Globus pallidus (tissue), 1 donor: ENCODE measurements around the gene NGB.
"Not testable (repeated sequence)": the region's sequence is repeated elsewhere in the genome, so short reads cannot be mapped to it uniquely, and the experiment has no call there.

Source experiments
- DNase-seq: peaks from one replicate; pipeline ENCODE4 v3.0.0-alpha.2; 2015; ENCODE audit warnings: low spot score

Gene NGB

DNA sequence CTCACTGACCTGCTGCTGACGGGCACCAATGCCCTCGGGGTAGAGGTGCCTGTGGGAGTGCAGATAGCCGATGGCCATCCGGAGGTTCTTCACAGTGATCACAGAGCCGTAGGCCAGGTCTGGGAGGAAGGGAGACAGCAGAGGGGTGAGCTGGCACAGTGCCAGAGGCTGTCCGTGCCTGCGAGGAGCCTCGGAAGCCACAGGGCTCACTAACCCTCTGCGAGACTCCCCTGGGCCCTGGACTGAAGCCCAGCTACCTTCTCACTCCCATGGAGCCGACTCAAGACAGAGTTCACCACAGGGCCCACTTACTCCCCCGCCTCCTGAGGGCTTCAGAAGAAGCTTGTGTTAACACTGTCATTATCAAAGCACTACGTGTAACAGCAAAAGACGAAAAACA lies 25.1 kb upstream of the NGB start:
- DNase-seq, result no peak

- DNase-seq, result no peak
Measured at GRCh38 chr14:77290705-77291104, 19.7 kb upstream of the NGB start.

DNA sequence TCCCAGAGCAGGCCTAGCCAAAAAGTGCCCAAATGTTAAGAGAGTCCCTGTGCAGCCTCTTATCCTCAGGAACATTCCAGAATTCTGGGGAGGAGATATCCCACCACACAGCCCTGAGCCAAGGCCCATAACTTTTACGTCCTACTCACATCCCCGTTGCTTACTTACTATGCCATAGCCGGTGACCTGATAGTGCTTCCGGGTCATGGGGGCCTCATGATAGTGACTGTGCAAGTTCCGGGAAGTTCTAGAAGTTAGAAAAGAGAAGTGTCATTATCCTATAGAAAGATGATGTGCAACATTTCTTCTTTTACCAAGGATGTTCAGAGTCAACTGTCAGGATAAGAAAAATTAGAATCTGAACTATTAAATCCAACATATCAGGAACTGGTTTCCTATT lies 15.6 kb upstream of the NGB start:
- DNase-seq, result no peak

- no peak for DNase-seq
Measured at GRCh38 chr14:77284466-77284865, 13.5 kb upstream of the NGB start.

GRCh38 chr14:77284066-77284465 lies 13.1 kb upstream of the NGB start:
- no peak for DNase-seq

GRCh38 chr14:77281852-77282410 lies 10.9 kb upstream of the NGB start:
- DNase-seq, result no peak

GRCh38 chr14:77280921-77281320 lies 9.9 kb upstream of the NGB start:
- not testable (repeated sequence) for DNase-seq

DNA sequence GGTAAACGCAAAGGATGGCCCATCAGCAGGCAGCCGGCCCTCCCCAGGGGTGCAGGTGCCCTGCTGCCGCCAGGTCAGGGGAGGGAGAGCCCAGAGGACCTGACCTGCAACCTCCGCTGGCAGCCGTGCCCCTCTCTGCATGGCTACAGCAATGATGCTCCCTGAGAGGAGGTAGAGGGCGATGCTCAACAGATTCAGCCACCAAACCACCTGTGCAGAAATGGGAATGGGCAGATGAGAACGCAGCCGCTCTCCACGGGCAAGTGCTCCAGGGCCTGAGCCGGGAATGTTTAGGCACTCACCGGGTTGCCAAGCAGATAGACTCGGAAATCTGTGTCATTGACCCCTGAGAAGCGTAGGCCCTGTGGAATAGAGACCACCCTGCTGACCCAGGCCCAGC lies 8.7 kb upstream of the NGB start:
- DNase-seq, result no peak

DNA sequence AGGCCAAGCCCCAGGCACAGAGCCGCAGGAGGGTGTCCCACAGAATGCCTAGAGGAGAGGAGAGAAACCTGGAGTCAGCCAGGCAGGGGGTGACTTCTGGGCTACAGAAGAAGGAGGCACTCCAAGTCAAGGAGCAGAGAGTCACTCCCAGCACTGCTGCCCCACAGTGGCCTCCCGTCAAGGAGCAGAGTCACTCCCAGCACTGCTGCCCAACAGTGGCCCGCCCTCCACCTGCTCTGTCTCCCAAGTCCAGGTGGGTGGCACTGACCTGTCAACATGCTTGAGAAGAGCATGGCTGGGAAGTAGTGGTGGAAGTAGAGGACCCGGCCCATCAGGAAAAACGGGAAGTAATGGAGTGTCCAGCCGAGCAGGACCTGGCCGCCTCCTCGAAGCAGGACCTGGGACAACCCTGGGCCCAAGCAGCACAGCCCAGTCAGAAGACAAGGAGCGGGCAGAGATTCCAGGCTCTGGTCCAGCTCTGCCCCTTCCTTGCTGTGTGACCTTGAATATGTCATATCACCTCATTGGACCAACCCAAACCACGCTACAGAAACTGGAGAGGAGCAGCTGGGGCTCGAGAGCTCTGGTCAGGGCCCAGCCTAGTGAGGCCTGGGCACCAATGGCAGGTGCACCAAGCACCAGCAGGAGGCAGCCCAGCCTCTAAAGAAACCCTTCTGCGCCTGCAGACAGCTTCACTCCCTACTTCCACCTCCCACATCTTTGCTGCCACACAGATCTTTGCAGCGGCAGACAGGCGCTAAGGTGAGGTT lies 7.6 kb upstream of the NGB start:
- no peak for DNase-seq

DNA sequence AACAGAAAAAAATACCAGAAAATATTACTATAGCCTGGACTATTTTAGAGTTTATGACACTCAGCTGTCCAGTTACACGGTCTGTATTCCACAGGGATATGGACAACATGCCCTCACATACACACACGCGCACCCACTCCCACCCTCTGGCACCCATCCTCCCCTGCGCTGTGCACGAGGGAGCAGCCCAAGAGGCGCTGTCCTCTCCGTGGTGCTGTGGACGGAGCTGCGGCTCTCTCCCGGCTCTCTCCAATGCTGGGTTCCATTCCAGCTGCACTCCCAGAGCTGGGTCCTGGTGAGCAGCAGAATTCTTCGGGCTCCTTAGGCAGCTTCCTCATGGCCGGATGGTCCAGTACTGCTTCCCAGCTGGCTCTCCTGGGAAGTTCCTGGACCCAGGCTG lies 6.0 kb upstream of the NGB start:
- DNase-seq, result no peak

DNA sequence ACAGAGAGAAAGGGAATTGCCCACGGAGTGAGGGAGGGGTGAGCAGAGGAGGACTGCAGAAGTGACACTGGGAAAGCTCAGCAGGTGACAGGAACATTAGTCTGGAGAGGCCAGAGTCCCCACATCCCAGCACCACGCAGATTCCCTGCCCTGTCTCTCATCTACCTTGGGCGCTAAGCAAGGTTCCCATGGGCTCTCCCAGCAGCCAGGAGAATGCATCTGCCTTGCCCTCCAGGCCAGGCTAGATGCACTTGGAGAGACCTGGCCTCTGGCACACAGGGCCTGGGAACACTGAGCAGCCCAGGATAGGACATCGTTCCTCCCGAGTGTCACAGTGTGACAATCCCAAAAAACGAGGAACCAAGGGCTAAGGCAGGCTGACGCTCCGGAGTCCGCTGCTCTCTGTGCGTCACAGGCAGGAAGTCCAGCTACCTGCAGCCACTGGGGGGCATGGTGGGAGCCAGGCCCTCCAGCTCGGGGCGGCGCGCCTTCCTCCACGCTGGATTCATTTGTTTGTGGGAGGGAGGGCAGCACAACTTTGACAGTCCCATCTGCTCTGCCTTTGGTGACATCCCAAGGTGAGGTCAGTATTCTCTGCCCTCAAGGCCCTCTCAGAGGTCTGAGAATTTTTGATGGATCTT lies 5.4 kb upstream of the NGB start:
- DNase-seq, result no peak

DNA sequence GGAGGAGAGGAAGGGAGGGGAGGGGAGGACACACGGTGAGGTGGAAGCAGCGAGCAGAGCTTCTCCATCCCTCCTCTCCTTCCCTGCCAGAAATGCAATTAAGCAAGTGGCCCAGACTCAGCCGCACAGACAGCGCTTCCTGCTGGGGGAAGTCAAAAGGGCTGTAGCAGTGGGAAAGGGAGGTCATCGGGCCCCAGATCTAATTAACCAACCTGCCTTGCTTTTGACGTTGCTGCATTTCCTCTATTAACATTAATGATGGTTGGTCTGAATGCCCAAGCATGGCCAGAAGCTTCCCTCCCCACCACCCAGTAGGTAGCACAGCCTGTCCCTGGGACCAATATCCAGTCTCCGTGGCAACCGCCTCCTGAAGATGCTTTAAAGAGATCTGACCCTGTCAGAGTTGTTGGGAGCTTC lies 4.6 kb upstream of the NGB start:
- DNase-seq, result peak; percentile 18

DNA sequence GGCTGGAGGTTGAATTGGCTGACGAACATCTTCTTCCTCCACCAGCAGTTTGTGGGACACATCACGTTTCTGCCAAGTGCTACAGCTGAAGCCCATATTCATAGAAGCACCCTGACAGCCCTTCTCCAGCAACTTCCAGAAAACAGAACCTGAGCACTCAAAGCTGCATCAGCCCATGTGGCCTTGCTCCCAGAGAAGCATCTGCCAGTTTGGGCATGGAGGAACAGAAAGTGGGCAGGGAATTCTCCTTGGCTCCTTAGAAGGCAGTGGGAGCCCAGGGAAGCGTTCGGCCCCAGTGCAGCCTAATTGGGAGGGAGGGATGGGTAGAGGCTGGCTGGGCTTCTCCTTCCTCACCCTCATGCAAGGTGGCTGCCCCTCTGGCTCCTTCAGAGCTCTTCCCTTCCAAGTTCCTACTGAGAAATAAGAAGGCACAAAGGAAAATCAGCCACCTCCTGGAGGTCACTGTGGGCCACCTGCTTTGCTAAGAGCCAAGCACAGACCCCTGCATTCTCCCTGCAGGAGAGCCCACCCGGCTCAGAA lies 4.1 kb upstream of the NGB start:
- DNase-seq, result peak; percentile 60

DNA sequence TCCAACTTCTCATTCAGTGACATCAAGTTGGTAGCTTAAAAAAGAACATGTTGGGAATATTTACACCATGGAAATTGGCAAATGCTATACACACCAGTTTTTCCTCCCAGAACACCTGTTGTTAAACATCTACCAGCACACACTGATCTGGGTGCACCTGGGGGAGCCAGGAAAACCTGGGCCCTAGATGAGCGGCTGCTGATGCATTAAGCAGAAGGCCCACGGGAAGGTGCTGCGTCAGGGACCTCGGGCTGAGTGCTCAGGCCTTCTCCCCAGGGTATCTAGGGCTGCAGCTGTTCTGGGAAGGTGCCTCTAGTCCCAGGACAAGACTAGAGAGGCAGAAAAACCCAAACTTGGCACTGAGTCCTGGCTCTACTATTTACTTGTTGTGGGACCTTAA lies 2.8 kb upstream of the NGB start:
- no peak for DNase-seq

- no peak for DNase-seq
Measured at GRCh38 chr14:77272261-77272660, 1.3 kb upstream of the NGB start.

- no peak for DNase-seq
Measured at GRCh38 chr14:77270361-77271112, 469 bp downstream of the NGB start.

DNA sequence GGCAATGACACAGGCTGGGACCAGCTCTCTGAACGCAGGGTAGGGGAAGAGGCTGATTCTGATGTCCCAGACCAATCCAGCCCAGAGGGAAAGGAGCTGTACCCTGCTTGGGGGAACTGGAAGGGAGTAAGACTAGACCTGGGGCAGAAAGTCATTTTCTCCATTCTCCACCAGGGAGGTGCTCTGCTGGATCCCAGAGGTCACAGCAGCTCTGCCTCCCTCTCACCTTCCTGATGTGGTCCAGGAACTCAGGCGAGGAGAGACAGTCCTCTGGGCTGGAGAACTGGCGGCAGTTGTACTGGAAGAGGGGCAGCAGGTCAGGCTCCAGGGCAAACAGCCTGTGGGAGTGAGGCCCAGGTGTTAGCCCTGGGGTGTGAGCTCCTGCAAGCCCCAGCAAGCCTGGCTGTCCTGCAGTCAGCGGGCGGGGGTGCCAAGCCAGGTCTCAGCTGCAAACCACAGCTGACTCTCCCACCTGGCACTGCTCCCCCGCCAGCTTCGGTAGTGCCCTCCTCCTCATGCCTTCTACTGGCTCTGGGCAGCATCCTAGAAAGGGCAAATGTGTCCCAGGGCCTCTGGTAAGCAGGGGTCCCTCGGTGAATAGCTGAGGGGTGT lies 1.9 kb downstream of the NGB start:
- no peak for DNase-seq

DNA sequence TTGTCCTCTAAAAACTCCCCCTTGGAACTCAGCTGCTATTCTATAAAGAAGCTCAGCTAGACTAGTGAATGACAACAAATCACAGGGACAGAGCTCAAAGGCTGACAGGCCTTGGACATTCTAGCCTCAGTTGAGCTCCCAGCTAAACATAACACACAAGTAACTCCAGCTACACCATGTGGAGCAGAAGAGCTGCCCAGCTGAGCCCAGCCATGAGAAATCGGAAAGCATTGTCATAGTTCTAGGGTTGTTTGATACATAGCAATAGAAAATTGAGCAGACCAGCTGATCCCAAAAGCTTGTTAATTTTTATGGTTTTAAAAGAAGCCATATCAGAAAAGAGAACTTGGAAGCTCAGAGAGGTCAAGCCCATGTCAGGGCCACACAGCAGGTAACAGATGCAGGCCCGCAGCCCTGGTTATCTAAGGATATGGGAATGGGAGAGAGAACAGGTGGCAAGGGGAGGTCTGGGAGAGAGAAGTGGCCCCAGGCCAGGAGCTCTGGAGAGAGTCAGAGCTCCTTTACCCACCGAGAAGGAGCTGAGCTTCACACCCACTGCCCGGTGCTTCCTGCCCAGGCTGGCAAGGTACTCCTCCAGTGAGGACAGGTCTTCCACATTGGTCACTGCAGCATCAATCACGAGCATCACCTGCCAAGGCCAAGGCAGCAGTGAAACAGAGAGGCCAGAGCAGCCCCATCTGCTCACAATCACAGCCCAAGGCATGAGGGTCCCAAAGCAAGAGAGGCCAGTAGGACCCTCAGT lies 2.9 kb downstream of the NGB start:
- DNase-seq, result no peak

- no peak for DNase-seq
Measured at GRCh38 chr14:77266336-77266735, 4.7 kb downstream of the NGB start.

- DNase-seq, result no peak
Measured at GRCh38 chr14:77265561-77266335, 5.3 kb downstream of the NGB start.

DNA sequence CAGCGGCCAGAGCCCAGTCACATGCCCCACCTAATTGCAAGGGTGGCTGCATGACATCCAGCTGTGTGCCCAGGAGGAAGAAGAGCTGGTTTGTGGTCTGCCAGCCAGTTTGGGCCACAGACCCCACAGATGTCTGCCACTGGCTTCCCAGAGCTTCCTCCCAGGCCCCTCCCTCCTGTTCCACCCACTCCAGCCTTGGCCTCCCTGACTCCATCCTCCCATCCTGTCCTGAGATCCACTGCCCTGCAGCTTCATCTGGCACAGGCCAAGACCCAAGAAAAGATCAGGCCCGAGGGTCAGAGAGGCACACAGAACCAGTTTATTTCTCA lies 5.9 kb downstream of the NGB start:
- DNase-seq, result no peak
